ENCODE results near the gene GTPBP10. TPM values are rescaled to one million over a fixed set of nuclear protein-coding genes. Genes with fewer than 3 reads are reported as not detected.

GTPBP10 gene
- total RNA-seq, 1 experiment from 2014 or later, result 23.5 TPM

DNA sequence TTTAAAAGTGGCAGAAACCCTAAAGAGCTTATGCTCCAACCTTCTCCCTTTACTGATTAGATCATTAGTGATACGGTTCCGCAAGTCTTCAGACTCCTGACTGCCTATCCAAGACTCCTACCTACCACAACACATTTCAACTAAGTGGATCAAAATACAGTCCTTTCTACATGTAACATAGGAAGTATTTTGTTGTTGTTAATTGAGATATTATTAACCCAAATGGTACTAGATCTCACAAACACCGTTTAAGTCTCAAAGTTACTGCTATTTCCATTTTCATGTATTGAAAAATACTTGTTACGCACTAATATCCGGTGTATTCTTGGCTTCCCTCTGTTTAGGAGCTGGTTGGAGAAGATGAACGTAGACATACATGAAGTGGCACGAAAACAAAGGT, 26.5 kb upstream of the GTPBP10 start:
- DNase-seq (no peak), ATAC-seq (no peak)
- no peaks in the 10 kb centered on the region for H3K9me3 ChIP-seq (ENCODE audit: low read length)
- intact Hi-C loops (cut with micrococcal nuclease), result no loop called here
- no peaks in the 10 kb centered on the region for H3K36me3 ChIP-seq (ENCODE audit: low read depth, low read length)
- no peak overlapping the region for H2AFZ ChIP-seq (ENCODE audit: low read length)
- no peak overlapping the region for H3K27ac ChIP-seq (ENCODE audit: low read length)
- H3K79me2 ChIP-seq (ENCODE audit: low read length), result no peaks in the 10 kb centered on the region
- no peak overlapping the region for H3K4me3 ChIP-seq (ENCODE audit: low read length)
- POLR2A ChIA-PET (ENCODE audit: unreplicated experiment), result no interaction called here
- no peak overlapping the region for H3K4me2 ChIP-seq (ENCODE audit: low read length)
- BruUV-seq (replicated peaks), result no TSS peak
- no peaks in the 10 kb centered on the region for H4K20me1 ChIP-seq (ENCODE audit: low read length)
- no peak overlapping the region for H3K9ac ChIP-seq (ENCODE audit: low read length)
- peaks cover 5% of the 10 kb centered on the region; the same call in 1 of the 2 replicates for H3K27me3 ChIP-seq (ENCODE audit: low read length)
- H3F3A ChIP-seq (ENCODE audit: low read length, unreplicated experiment), result no peaks in the 10 kb centered on the region
- no peak for TF ChIP-seq CTCF (conservative IDR thresholded peaks at IDR 0.05; ENCODE audit: low read depth, low read length)
- TF ChIP-seq EZH2 (IDR thresholded peaks at IDR 0.05; ENCODE audit: low read length, unreplicated experiment), result no peak
- no peak for TF ChIP-seq EZH2phosphoT487 (IDR thresholded peaks at IDR 0.05; ENCODE audit: borderline replicate concordance, low read length)
- H3K9me2 ChIP-seq (replicated peaks; ENCODE audit: low read length), result no peaks in the 10 kb centered on the region
- H3K4me1 ChIP-seq (ENCODE audit: insufficient read depth, low read length), result 0 out of 2 replicates have a peak, but pooled peaks cover 3% of the 10 kb centered on the region
- CTCF ChIA-PET, result no interaction called here

- TF ChIP-seq EZH2 (IDR thresholded peaks at IDR 0.05; ENCODE audit: low read length, unreplicated experiment) (no peak), EZH2phosphoT487 (IDR thresholded peaks at IDR 0.05; ENCODE audit: borderline replicate concordance, low read length) (no peak)
- Histone ChIP-seq H3K27me3 (ENCODE audit: low read length) (peaks cover 5% of the 10 kb centered on the region; the same call in 1 of the 2 replicates), H3K79me2 (ENCODE audit: low read length) (no peaks in the 10 kb centered on the region), H2AFZ (ENCODE audit: low read length) (no peak overlapping the region), H3K9me3 (ENCODE audit: low read length) (no peaks in the 10 kb centered on the region), H4K20me1 (ENCODE audit: low read length) (no peaks in the 10 kb centered on the region), H3F3A (ENCODE audit: low read length, unreplicated experiment) (no peaks in the 10 kb centered on the region), H3K4me3 (ENCODE audit: low read length) (no peak overlapping the region), H3K4me1 (ENCODE audit: insufficient read depth, low read length) (0 out of 2 replicates have a peak, but pooled peaks cover 3% of the 10 kb centered on the region), H3K9ac (ENCODE audit: low read length) (no peak overlapping the region), H3K36me3 (ENCODE audit: low read depth, low read length) (no peaks in the 10 kb centered on the region), H3K27ac (ENCODE audit: low read length) (no peak overlapping the region), H3K4me2 (ENCODE audit: low read length) (no peak overlapping the region), H3K9me2 (replicated peaks; ENCODE audit: low read length) (no peaks in the 10 kb centered on the region)
- BruUV-seq (replicated peaks), result no TSS peak
- intact Hi-C loops (cut with micrococcal nuclease), result no loop called here
- ATAC-seq (no peak), DNase-seq (no peak)
- CTCF ChIA-PET, result no interaction called here
- POLR2A ChIA-PET (ENCODE audit: unreplicated experiment), result no interaction called here
Measured at GRCh38 chr7:90320418-90320800, 26.1 kb upstream of the GTPBP10 start.

GRCh38 chr7:90320801-90321494, 25.6 kb upstream of the GTPBP10 start, which contains the start of gene FAM237B:
FAM237B (minus strand) TSS chr7:90321304; CDS start chr7:90319748, 1,556 bp downstream.
- DNase-seq, result no peak
- POLR2A ChIA-PET (ENCODE audit: unreplicated experiment), result no interaction called here
- H3K4me3 ChIP-seq (ENCODE audit: low read length), result no peak within 1 kb of the TSS

More at GRCh38 chr7:90320801-90321494, 25.6 kb upstream of the GTPBP10 start, which contains the start of gene FAM237B:
- no peaks in the 10 kb centered on the region for H3K9me3 ChIP-seq (ENCODE audit: low read length)
- peaks cover 5% of the 10 kb centered on the region; the same call in 1 of the 2 replicates for H3K27me3 ChIP-seq (ENCODE audit: low read length)
- CTCF ChIA-PET, result no interaction called here
- no peak within 1 kb of the TSS for H3K9ac ChIP-seq (ENCODE audit: low read length)
- no peaks in the 10 kb centered on the region for H3F3A ChIP-seq (ENCODE audit: low read length, unreplicated experiment)
- intact Hi-C loops (cut with micrococcal nuclease), result no loop called here
- H3K4me1 ChIP-seq (ENCODE audit: insufficient read depth, low read length), result 0 out of 2 replicates have a peak, but pooled peaks cover 3% of the 10 kb centered on the region
- H3K27ac ChIP-seq (ENCODE audit: low read length), result no peak within 1 kb of the TSS
- no peak within 1 kb of the TSS for H2AFZ ChIP-seq (ENCODE audit: low read length)
- H4K20me1 ChIP-seq (ENCODE audit: low read length), result no peaks in the 10 kb centered on the region
- H3K4me2 ChIP-seq (ENCODE audit: low read length), result no peak within 1 kb of the TSS
- H3K79me2 ChIP-seq (ENCODE audit: low read length), result no peaks in the 10 kb centered on the region
- TF ChIP-seq CTCF (conservative IDR thresholded peaks at IDR 0.05; ENCODE audit: low read depth, low read length) (no peak), EZH2phosphoT487 (IDR thresholded peaks at IDR 0.05; ENCODE audit: borderline replicate concordance, low read length) (no peak), EZH2 (IDR thresholded peaks at IDR 0.05; ENCODE audit: low read length, unreplicated experiment) (no peak)
- H3K9me2 ChIP-seq (replicated peaks; ENCODE audit: low read length), result no peaks in the 10 kb centered on the region
- BruUV-seq (replicated peaks), result no TSS peak
- no peak for ATAC-seq
- H3K36me3 ChIP-seq (ENCODE audit: low read depth, low read length), result no peaks in the 10 kb centered on the region

Data from PC-3 (cell line).